HG03097 (cell line): ENCODE results near the gene ZIC4.

Experiments
- ATAC-seq: cut with Tn5 transposase; IDR thresholded peaks from one replicate; pipeline ENCODE4 v1.9.1; 2021; ENCODE audit not compliant: unreplicated experiment, low FRiP score

Gene ZIC4

DNA sequence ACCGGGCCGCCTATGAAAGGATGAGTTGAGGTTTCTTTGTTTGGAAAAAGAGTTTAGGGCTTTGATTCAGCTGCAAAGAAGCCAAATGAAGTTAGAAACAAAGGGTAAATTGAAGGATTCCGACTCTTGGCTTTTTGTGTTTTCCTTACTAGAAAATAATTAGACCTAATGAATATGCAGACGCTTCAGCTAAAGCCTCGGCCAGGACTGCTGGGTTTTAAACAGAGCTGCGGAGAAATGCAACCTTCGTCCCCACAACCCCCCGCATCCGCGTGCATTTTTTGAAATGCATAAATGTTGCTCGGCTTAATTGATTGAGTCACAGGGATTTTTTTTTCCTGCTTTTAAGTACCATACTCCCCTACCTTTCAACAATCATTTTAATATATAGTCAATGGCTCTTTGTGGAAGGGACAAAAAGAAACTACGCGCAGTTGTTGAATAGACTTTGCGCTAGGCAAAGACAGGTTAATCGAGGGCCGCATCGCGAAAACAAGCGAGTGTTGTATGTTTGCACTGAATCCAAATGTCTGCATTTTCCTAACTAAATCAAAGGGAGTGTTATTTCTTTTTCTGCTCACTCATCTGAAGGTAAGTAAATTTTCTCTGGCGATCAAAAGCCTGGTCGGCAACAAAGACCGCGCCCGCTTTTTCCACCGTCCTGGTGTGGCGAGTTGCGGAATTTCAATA, 1.3 kb upstream of the ZIC4 start:
- ATAC-seq, result no peak

DNA sequence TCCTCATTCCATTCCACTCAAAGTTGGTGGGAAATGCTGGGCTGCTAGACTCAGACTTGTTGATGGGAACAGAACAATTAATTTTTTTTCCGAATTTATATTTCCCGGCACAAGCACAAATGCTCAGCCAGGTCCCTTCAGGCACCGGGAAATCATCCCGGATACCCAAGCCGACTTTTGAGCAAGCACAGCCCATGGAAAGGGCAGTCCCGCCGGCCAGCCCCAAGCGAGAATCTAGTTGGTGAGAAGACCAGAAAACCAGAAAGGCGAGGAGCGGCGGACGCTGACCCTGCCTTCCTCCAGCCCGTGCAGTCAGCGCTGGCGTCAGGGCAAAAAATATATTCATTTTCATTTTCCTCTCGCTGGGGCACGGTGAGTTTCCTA, 763 bp upstream of the ZIC4 start:
- ATAC-seq, result no peak

DNA sequence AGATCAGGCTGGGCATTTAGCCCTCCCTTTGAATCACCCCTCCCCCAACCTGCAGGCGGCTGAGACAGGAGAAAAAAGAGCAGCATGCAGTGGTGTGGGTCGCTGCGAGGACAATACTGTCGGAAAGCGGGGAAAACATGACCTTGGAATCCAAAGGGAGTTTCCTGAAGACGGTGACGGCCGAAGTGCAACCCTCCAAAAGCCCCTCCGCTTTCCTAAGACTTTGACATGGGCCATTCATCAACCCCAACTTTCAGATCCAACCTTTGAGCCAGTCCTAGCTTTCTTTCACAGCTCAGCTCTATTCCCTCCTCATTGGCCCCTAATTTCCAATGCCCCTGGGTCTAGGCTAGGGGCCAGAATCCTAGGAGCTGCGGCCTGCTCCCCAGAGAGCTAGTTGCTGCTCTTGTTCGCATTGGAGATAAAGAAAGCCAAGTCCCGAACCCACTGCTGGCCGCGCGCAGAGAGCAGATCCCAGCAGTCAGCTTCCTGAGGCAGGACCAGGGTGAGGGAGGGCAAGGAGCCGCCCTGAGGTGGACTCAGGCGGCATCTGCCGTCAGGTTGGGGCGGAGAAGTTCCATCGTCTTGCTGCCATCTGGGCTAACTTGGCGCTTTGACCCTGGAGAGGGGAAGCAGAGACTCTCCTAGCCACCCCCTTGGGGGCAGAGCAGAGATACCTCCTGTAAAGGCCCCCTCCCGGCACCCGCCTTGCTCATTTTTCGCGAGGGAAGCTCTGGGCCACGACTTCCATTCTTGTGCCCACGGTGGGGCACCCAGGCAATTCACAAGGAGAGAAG, 914 bp downstream of the ZIC4 start:
- ATAC-seq, result no peak

DNA sequence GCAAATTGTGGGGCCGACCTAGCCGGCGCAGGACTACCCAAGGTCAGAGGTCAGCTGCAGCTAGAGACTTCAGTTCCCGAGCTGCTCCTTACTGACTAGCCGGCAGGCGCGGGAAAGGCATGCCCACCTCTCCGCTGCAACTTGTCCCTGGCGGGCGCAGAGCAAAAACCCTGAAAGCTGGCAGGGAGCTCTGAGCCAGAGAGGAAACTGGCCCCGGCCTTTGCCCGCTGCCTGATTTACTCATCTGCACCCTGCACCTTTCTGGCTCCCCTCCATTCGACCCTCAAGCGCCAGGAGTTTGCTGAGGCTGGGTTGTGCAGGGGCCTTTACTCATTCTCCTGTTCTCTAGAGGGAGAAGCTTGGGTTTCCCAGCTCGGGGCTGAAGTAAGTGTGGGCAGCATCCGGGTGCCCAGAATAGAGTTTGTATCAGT, 1.5 kb downstream of the ZIC4 start:
- no peak for ATAC-seq

DNA sequence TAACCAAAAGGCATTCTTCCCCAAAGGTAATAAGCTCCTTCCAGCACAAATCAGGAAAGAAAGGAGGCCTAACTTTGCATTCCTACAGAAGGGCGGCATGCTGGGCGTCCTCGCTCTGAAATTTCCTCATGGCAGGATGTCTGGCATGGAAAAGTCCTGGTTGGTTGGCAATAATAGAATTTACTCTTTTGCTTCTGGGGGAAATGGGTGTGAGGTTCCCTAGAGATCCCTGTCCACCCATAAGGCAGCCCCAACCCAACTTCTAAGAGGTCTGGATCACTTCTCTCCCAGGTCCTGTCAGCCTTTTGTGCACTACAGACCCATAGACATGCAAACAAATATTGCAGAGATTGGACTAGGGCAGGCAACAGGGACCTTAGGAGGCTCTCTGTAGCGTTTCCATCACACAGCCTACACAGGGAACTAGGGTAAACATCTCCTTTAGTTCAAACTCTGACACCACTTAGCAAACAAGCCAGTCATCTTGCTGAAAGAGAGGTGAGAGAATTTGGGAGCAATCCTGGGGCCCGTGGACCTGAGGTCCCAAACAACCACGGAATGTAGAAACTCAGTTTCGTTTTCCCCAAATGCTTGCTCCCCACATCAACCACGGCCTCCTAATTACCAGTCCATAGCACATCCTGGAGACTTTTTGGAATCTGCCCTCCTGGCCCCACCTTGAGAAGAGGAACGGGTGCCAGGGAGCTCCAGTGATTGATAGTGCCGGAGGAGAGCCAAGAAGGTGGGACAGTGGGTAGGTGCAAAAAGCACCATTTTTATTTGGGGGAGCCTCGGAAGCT, 2.1 kb downstream of the ZIC4 start:
- ATAC-seq, result no peak

DNA sequence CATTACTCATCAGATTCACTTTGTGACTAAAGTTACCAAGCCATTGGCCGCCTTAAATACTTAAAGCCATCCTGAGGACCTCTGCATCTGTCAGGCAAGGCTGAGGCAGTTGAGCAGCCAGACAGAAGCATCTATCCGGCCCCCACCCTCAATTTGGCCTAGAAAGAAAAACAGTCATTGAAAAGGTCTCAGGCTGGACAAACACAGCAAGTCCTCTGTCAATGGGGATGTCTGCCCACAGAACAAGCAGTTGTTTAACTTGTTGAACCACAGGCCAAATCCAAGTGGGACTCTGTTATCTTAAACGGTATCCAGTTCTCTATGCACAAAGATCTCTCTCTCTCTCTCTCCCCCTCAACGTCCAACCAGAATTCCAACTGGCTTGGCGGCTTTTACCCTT, 2.8 kb downstream of the ZIC4 start:
- ATAC-seq, result no peak

DNA sequence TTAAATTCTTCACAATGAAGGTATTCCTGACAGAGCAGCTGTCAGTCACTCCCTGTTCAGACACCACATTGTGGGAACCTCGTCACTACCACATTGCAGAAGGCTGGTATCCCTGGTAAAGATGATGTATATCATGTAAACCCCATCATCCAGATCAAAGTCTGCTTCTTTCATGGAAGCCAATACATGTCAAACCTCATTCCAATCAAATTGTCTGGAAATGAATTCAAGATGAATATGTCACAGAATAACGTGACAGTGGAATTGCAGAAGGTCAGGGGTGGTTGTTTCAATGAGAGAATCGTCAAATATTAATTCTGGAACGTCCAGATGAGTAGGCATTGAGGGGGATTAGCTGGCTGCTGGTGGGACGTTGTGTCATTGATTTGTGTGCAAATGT, 4.2 kb downstream of the ZIC4 start:
- ATAC-seq, result no peak

DNA sequence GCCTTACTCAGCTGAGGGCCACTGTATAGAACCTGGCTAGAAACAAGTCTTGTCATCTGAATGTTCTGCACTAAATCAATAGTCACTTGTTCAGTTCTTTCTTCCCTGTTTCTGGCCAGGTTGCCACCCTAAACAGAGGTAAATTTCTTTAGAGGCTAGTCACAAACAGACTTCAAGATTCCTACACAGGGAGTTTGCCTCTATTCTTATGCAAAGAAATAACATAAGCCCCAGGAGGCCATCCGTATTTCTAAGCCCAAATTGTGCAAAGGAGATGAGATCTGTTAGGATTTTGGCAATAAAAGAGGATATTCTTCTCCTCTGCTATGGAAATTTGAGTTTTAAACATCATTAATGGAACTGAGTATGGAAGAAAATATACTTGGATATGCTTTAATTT, 4.9 kb downstream of the ZIC4 start:
- no peak for ATAC-seq

DNA sequence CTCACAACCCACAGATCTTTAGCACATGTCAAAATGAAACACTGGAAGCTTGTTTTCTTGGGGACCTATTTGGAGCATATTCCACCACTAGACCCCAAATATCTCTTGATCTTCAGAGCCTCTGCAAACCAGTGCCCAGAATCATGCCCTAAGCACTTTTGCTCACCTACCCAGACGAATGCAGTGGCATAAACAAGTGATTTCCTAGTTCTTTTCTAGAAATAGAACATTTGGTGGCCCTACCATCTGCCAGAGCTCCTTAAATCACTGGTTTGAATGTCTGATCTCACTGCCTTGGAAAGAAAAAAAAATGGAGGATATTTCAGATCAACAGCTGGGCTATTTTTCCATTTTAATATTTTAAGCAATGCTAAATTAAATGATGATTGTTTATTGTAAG, 5.3 kb downstream of the ZIC4 start:
- no peak for ATAC-seq

DNA sequence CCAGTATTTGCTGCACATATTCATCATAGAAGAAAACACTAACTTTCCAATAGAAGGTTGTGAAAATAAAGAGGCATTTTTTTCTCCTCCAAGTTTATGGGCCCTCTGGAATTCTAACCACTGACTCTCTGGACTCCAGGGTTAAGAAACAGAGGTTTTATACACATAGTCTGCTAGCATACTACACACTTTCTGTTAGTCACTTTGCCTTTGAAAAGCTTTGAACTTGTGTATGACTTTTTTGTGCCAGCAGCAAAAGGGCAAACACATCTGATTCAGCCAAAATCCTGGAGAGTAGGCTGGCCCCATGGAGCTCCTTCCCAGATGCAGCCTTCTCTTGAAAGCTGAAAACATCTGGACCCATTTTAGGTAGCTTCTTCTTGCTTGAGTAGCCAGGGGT, 6.2 kb downstream of the ZIC4 start:
- no peak for ATAC-seq

DNA sequence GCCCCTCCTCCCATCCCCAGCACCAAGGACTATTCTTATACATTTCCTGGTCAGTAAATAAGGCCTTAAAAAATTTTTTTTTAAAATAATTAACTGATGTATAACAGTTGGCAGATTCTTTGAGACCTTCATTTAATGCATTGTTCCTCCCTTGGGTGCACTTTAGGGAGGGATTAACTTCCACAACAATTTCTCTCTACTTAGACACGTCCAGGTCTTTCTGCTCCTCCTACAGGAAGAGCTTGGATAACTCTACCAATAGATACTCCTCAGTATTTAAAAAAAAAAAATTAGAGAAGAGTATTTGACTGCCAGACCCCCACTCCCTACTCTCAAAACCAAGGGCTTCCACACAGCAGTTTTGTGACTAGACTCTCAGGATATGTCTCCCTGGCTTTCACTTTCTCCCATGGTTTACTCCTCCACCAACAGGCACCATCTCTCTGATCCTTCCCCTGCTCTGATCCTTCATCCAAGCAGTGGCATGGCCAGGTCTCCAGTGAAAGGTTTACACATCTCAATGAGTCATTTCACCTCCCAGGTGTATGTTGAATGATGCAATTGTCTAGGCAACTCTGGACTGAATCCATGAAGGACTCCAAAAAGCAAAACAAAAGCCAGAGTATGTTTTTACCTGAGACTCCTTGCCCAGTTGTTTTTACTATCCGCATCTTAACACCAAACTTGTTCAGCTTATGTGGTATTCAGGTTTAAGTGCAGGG, 7.4 kb downstream of the ZIC4 start:
- no peak for ATAC-seq

DNA sequence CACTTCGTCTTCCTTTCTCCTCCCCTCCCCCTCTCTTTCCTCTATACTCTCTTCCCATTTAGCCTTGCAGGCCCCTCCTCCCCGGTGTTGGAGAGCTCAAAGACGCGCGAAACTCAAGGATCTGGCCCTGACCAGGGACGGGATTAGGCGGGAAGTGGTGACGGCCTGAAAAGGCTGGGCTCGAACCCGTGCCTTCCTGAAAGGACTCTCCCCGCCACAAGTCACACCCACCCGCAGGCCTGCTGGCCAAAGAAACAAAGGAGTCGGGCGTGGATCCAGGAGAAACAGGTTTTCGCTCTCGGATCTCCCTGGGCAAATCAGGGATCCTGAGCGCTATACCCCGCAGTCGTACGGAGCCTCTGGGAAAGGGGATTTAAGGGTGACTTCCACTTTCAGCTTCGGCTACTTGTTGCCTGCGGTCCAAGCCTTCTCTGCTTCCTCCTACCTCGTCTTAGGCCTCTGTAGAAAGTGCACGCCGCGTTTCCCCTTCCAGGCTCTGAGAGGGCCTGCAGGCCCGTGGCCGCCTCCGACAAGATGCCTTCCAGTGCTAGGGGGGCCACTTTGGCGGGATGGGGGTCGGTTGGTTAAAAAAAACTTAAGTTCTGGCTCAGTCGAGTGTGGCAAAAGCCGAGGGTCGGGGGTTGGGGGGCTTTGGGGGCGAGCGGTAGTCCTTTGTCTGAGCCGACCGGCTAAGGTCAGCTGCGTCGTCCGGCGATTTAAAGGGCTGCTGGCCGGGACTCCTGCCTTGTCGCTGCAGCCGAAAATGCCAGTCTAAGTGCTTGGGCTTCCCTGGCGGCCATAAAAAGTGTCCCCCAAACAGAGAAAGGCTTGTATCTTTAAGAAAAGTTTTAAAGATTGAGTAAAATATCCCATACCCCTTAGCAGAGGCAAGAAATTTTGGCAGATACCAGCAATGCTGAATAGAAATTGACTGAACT, 8.2 kb downstream of the ZIC4 start:
- no peak for ATAC-seq

DNA sequence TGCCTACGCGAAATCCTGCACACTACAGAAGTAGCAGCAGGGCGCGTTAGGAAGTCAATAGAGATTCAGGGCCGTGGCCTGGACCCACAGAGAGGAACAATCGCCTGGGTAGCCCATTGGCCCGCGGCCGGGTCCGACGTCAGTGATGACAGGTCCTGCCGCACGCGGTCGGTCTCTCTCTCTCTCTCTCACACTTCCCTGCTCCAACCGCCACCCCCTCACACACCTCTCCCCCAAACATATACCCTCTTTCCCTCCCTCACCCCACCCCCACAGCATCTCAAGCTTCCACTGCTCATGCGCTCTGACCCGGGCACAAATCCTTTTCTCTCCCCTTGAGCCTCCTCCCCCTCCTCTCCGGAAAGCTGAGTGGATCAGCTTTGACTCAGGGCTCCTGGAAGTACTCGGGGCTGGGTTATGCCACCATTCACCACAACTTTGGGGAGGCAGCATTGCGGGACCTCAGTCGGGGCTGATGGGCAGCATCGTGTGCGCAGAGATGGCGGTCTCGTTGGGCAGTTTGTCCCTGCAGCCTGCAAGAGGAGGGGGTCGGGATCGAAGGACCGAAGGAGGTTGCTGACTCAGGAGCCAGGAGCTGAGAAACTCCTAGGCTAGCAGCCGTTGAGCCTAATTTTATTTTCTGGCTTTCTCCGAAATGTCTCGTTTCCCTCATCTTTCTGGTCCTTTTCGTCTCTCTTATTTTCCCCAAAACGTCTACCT, 9.0 kb downstream of the ZIC4 start:
- no peak for ATAC-seq

DNA sequence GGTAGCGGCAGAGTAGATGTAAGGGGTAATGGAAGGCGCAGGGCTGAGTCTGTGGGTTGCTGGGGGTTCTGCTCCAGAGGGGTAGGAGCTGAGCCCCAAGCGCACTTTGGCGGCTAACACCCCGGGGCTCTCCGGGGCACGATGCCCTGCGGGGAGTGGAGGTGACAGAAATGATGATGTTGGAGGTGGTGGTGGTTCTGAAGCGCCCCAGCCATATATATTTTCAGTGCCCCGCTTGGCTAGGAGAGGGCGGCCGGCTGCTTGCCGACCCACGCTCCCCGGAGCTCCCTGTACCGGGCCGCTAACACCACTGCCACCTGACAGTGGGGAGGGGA, 9.7 kb downstream of the ZIC4 start:
- no peak for ATAC-seq

DNA sequence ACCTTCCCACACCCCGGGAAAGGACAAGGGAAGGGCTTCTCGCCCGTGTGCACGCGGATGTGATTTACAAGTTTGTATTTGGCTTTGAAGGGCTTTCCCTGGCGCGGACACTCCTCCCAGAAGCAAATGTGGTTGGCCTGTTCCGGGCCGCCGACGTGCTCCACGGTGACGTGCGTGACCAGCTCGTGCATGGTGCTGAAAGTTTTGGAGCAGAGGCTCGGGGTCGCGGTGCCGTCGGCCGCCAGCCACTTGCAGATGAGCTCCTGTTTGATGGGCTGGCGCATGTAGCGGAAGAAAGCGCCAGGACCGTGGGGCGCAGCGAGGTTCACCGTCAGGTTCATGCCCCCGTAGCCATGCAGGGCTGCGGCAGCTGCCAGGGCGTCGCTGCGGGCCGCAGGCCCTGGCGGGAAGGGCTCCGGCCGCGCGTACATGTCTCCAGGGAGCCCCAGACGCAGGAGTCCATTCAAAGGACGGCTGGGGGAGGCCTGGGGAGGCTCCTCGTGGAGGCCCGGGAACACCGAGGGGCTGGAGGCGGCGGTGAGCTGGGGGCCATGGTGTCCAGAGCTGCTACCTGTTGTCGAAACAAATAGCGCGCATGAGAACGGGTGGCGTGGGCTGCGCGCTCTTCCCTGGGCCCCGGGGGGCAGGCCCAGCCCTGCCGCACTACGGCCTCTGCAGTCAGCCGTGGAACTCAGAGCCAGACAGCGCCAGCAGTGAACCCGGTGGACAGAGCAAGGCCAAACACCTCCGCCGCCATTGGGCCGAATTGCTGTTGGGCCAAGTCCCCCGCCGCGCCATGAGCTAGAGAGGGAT, 10.2 kb downstream of the ZIC4 start:
- ATAC-seq, result no peak

DNA sequence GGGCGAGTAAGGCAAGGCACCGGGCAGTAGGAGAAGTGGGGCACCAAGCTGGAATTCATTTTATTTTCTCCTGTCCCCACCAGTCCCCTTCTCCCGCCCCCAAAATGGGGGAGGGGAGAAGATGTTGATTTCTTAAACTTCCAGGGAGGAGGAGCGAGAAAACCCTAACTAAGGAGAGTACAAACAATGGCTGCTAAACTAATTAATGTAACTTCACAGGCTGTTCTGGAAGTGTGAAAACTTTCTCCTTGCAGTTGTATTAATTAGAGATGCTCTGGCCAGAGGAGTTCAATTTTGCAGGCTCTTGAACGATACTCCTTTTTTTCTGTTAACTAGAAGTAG, 11.5 kb downstream of the ZIC4 start:
- no peak for ATAC-seq

DNA sequence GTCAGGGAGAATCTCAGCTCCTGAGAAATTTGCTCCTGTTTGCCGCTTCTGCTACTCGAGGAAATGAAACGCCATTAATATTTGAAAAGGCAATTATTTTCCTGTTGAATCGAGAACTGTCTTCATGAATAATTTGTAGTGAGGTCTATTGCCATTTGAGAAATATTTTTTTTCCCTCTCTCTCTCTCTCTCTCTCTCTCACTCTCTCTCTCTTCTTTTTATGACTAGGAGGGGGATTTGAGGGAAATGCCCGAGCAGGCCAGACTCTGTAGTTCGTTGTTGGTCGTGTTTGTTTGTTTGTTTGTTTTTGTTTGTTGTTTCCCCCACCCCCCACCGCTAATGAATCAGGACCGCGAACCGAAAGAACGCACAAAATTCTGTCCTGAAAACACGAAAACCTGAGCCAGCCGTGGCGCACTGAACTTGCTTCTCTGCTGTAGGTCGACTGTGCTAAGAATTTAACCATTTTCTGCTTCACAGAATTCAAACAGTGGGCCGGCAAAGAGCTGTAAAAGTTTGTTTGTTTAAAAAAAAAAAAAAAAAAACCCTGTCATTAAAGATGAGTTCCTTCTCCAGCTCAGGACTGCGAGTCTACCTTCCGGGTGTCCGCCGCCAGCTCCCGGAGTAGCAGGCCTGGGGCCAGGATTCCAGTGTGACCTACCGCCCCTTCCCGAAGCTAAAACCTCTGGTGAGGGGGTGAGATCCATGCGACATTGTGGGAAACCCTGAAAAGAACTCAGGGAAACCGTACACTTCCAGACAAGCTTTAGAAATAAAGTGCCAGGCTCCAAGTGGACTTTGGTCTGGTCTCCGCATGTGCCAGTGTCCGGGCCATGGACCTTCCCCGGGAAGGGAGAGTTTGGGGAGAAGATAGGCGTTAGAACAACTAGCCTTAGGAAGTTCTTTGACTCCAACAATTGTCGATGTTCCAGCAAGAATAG, 12.1 kb downstream of the ZIC4 start:
- ATAC-seq, result no peak
